ENCODE data around the gene VAV1.

DNA sequence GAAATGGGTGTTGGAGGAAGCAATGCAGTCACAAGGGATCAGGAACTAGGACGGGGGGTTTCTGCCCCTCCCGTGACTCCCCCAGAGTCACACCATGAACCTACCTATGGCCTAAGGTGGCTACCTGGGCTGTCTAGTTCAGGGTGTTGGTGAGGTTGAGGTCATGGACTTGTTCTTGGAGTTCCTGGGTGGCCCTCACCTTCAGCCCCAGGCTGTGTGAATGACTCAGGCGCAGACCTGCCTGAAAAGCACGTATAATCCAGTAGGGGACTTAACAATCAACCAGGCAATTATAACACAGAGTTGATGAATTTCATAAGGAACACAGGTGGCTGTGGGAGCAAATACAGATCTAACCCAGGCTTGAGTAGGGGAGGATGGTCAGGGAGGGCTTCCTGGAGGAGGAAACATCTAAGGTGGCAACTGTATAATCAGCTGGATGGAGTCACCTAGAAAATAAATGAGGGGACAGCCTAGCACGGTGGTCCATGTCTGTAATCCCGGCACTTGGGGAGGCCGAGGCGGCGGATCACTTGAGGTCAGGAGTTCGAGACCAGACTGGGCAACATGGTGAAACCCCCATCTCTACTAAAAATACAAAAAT, 89.3 kb downstream of the VAV1 start:
- TF ChIP-seq, protein P1, sequence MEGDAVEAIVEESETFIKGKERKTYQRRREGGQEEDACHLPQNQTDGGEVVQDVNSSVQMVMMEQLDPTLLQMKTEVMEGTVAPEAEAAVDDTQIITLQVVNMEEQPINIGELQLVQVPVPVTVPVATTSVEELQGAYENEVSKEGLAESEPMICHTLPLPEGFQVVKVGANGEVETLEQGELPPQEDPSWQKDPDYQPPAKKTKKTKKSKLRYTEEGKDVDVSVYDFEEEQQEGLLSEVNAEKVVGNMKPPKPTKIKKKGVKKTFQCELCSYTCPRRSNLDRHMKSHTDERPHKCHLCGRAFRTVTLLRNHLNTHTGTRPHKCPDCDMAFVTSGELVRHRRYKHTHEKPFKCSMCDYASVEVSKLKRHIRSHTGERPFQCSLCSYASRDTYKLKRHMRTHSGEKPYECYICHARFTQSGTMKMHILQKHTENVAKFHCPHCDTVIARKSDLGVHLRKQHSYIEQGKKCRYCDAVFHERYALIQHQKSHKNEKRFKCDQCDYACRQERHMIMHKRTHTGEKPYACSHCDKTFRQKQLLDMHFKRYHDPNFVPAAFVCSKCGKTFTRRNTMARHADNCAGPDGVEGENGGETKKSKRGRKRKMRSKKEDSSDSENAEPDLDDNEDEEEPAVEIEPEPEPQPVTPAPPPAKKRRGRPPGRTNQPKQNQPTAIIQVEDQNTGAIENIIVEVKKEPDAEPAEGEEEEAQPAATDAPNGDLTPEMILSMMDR (IDR thresholded peaks at IDR 0.05; ENCODE audit: low read length), result no peak
- no peak for TF ChIP-seq EZH2 (optimal IDR thresholded peaks at IDR 0.05; ENCODE audit: low read depth, low read length)

Data from MM.1S (cell line).